Urinary bladder (tissue), 4 donors: Measurements from ENCODE around the gene LRFN3. TPM values are rescaled to one million over a fixed set of nuclear protein-coding genes. Genes with fewer than 3 reads are reported as not detected.
"Not testable (repeated sequence)": the region's sequence is repeated elsewhere in the genome, so short reads cannot be mapped to it uniquely, and the experiment has no call there.

Source experiments
- DNase-seq: peaks from one replicate; pipeline ENCODE4 v3.0.0-alpha.2; 2015; ENCODE audit errors: extremely low spot score
- H3K27ac ChIP-seq: one replicate; pipeline ENCODE4 v1.5.1; 2013; ENCODE audit warnings: low read depth, mild to moderate bottlenecking, moderate library complexity
- H3K36me3 ChIP-seq: one replicate; pipeline ENCODE4 v1.6.1; 2013; ENCODE audit warnings: mild to moderate bottlenecking, moderate library complexity; ENCODE audit not compliant: insufficient read depth
- H3K4me1 ChIP-seq: one replicate; pipeline ENCODE4 v1.6.1; 2013; ENCODE audit warnings: mild to moderate bottlenecking, moderate library complexity; ENCODE audit not compliant: insufficient read depth
- H3K4me3 ChIP-seq: one replicate; pipeline ENCODE4 v1.5.1; 2013; ENCODE audit warnings: low read depth, low read length
- WGBS: extraction: QIAGEN DNeasy Blood & Tissue Kit; methylation state at CpG from one replicate; pipeline ENCODE4 v1.1.7; 2013; 5-methylcytosine and 5-hydroxymethylcytosine counted together
- polyA plus RNA-seq: library from polyadenylated mRNA; stranded (reverse); fragments of 200-250 nt; gene quantifications from one replicate; pipeline ENCODE4 v1.2.3, GENCODE V29; 2013
- total RNA-seq: library from RNA; depleted of rRNA; stranded (reverse); fragments of >200 nt; gene quantifications from one replicate; pipeline ENCODE4 v1.2.3, GENCODE V29; 2014
- donor health status: healthy with polysubstance abuse.
- donor health status: healthy.

Gene LRFN3
- total and polyA plus RNA-seq, 2 donors, result 1.9 to 17.2 TPM

DNA sequence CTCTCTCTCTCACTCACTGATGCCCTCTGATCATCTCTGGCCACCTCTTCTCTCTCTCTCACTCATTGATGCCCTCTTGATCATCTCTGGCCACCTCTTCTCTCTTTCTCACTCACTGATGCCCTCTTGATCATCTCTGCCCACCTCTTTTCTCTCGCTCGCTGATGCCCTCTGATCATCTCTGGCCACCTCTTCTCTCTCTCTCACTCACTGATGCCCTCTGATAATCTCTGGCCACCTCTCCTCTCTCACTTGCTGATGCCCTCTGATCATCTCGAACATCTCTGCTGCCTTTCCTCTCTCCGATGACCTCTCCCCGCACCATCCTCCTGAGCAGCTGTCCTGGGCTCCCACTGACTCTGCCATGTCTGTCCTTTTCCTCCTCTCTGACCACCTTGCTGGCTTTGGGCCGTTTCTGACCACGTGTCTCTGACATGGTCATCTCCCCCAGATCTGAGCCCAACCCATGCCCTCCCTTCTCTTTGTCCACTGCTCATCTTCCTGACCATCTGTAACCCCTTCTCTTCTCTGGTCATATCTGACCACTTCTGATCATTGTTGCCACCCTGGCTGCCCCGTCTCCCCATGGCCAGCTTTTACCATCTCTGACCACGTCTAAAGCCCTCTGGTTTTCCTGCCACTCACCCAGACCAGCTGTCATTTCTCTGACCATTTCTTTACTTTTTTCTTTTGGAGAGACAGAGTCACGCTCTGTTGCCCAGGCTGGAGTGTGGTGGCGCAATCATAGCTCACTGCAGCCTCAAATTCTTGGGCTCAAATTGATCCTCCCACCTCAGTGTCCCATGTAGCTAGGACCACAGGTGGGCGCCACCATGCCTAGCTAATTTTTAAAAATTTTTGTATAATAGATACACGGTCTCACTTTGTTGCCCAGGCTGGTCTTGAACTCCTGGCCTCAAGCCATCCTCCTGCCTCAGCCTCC is 2.4 kb downstream of the LRFN3 start:
- DNase-seq, result no peak
- Histone ChIP-seq H3K4me1 (no peaks in the 10 kb centered on the region), H3K27ac (no peak overlapping the region), H3K36me3 (peaks cover 2% of the 10 kb centered on the region), H3K4me3 (no peak overlapping the region)
- WGBS, result 83% methylated on average over 13 of the region's 13 CpGs

DNA sequence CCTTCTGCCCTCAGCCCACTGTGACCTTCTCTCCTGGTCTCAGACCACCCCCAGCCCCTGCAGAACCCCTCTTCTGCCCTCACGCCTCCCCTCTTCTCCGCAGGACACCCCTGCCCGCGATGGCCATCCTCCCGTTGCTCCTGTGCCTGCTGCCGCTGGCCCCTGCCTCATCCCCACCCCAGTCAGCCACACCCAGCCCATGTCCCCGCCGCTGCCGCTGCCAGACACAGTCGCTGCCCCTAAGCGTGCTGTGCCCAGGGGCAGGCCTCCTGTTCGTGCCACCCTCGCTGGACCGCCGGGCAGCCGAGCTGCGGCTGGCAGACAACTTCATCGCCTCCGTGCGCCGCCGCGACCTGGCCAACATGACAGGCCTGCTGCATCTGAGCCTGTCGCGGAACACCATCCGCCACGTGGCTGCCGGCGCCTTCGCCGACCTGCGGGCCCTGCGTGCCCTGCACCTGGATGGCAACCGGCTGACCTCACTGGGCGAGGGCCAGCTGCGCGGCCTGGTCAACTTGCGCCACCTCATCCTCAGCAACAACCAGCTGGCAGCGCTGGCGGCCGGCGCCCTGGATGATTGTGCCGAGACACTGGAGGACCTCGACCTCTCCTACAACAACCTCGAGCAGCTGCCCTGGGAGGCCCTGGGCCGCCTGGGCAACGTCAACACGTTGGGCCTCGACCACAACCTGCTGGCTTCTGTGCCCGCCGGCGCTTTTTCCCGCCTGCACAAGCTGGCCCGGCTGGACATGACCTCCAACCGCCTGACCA is 3.3 kb downstream of the LRFN3 start:
- no peak for DNase-seq
- Histone ChIP-seq H3K4me3 (no peak overlapping the region), H3K36me3 (peaks cover 2% of the 10 kb centered on the region), H3K27ac (no peak overlapping the region), H3K4me1 (no peaks in the 10 kb centered on the region)
- WGBS, result 93% methylated on average over 55 of the region's 55 CpGs

DNA sequence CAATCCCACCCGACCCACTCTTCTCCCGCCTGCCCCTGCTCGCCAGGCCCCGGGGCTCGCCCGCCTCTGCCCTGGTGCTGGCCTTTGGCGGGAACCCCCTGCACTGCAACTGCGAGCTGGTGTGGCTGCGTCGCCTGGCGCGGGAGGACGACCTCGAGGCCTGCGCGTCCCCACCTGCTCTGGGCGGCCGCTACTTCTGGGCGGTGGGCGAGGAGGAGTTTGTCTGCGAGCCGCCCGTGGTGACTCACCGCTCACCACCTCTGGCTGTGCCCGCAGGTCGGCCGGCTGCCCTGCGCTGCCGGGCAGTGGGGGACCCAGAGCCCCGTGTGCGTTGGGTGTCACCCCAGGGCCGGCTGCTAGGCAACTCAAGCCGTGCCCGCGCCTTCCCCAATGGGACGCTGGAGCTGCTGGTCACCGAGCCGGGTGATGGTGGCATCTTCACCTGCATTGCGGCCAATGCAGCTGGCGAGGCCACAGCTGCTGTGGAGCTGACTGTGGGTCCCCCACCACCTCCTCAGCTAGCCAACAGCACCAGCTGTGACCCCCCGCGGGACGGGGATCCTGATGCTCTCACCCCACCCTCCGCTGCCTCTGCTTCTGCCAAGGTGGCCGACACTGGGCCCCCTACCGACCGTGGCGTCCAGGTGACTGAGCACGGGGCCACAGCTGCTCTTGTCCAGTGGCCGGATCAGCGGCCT is 4.1 kb downstream of the LRFN3 start:
- no peak for DNase-seq
- WGBS, result 93% methylated on average over 51 of the region's 51 CpGs
- H3K36me3 ChIP-seq, result peaks cover 2% of the 10 kb centered on the region
- H3K4me1 ChIP-seq, result no peaks in the 10 kb centered on the region
- H3K4me3 ChIP-seq, result no peak overlapping the region
- no peak overlapping the region for H3K27ac ChIP-seq

DNA sequence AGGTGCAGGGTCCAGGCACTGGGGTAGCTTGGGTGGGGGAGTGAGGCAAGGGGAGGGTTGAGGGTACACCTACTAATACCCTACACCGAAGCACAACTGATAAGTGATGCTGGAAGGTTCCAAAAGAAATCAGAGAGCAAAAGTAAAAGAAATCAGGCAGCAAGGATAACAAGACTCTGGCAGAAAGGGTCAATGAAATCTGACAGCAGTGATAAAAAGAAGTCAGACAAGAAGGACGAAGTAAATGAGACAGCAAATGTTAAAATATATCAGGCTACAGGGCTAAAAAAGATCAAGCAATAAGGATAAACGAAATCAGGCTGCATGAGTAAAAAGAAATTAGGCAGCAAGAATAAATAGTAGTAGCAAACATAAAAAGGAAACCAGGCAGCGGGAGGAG is 4.7 kb downstream of the LRFN3 start:
- WGBS, result 48% methylated on average over 4 of the region's 4 CpGs
- no peak for DNase-seq
- Histone ChIP-seq H3K36me3 (peaks cover 2% of the 10 kb centered on the region), H3K4me3 (no peak overlapping the region), H3K4me1 (no peaks in the 10 kb centered on the region), H3K27ac (no peak overlapping the region)

DNA sequence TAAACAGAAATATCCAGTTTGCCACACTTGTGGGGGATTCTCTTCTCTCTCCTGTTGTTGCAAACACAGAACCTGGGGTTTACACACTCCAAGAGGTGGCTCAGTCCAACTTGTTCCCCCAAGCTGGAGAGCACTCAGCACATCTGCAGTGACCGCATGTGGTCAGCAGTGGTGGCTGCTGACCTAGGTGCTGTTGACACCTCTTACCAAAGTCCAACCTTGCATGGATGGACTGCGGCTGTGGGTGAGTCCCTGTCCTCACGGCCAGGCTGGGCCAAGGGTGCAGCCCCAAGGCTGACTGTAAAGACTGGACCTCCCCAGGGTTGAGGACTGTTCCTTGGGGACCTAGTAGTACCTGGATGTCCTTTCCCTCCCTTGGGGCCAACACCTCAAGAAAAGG is 6.1 kb downstream of the LRFN3 start:
- Histone ChIP-seq H3K4me1 (no peaks in the 10 kb centered on the region), H3K36me3 (peaks cover 2% of the 10 kb centered on the region), H3K27ac (no peak overlapping the region), H3K4me3 (no peak overlapping the region)
- DNase-seq, result no peak
- WGBS, result 94% methylated on average over 3 of the region's 3 CpGs

DNA sequence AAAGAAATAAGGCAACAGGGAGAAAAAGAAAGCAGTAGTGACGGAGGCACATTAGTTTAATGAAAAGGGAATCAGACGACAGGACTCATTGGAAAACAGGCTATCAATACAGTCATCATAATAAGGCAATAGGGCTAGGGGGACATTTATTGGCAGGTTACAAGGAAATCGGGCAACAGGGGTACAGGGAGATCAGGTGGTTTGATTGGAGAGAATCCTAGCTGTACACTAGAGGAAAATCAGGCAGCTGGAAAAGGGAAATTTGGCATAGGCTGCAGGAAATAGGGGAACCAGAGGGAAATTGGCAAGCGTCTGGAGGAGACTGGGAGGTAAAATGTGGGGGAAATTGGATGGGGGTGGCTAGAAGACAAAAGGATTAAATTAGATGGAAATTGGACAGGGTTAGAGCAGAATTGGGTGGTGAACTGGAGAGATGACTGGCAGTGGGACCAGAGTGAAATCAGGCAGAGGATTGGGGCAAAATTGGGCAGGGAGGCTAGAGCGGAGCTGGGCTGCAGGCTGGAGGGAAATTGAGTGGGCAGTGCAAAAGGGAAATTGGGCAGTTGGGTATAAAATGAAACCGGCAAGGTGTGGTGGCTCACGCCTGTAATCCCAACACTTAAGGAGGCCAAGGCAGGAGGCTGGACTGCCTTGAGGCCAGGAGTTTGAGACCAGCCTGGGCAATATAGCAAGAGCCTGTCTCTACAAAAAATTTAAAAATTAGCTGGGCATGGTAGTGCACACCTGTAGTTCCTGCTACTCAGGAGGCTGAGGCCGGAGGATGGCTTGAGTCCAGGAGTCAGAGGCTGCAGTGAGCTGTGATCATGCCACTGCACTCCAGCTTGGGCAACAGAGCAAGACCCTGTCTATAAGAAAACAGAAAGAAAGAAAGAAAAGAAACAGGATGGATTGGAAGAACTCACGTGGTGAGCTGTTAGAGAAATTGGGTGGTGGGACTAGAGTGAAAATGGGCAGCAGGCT is 7.4 kb downstream of the LRFN3 start:
- Histone ChIP-seq H3K36me3 (peaks cover 2% of the 10 kb centered on the region), H3K27ac (no peak overlapping the region), H3K4me1 (no peaks in the 10 kb centered on the region), H3K4me3 (no peak overlapping the region)
- DNase-seq, result no peak
- WGBS, result 87% methylated on average over 9 of the region's 9 CpGs

DNA sequence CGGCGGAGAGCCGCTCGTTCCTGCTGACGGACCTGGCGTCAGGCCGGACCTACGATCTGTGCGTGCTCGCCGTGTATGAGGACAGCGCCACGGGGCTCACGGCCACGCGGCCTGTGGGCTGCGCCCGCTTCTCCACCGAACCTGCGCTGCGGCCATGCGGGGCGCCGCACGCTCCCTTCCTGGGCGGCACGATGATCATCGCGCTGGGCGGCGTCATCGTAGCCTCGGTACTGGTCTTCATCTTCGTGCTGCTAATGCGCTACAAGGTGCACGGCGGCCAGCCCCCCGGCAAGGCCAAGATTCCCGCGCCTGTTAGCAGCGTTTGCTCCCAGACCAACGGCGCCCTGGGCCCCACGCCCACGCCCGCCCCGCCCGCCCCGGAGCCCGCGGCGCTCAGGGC is 8.4 kb downstream of the LRFN3 start:
- whole genome bisulfite sequencing, result 77% methylated on average over 52 of the region's 52 CpGs
- Histone ChIP-seq H3K36me3 (peaks cover 2% of the 10 kb centered on the region), H3K4me3 (no peak overlapping the region), H3K27ac (no peak overlapping the region), H3K4me1 (no peaks in the 10 kb centered on the region)
- no peak for DNase-seq

DNA sequence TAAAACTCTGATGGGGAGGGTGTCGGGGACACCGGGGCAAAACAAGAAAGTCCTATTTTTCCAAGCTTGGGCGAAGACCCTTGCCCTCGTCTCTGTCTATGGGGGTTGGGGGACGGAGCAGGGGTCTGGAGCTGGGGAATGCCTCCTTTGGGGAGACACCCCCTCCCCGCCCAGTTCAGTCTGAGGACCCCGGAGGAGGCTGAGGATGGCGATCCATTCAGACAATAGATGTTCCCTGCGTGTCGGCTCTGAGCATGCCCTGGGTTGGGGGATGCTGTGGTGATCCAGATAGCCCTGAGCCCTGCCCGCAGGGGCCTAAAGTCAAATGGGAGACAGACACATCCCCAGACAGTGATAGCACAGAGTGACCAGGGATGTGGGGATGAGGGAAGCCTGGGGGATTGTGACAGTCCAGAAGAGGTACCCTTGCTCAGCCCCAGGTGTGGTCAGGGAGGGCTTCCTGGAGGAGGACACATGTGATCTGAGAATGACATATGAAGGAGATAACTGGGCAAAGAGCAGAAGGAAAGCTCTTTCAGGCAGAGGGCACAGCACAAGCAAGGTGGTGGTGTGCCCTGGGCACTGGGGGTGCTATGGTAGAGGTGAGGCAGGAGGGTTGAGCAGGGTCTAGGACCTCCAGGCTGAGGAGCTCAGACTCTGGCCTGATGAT is 9.1 kb downstream of the LRFN3 start:
- no peak overlapping the region for H3K4me3 ChIP-seq
- no peak for DNase-seq
- peaks cover 2% of the 10 kb centered on the region for H3K36me3 ChIP-seq
- H3K4me1 ChIP-seq, result no peaks in the 10 kb centered on the region
- H3K27ac ChIP-seq, result no peak overlapping the region
- WGBS, result 91% methylated on average over 11 of the region's 11 CpGs

DNA sequence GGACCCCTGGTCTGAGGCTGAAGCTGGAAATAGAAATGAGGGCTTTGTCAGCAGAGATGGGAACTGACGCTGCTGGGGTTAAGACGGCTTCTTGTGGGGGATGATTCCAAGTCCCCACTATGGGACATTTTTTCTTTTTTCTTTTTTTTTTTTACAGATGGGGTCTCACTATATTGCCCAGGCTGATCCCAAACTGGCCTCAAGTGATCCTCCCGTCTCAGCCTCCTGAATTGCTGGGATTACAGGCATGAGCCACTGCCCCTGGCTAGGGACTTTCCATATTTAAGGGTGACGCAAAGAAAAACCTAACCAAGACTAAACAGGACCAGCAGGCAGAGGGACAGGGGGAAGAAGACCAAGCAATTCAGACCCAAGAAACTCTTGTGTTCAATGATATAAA is 10.0 kb downstream of the LRFN3 start:
- Histone ChIP-seq H3K4me3 (no peak overlapping the region), H3K4me1 (no peaks in the 10 kb centered on the region), H3K36me3 (no peaks in the 10 kb centered on the region), H3K27ac (no peak overlapping the region)
- no peak for DNase-seq
- 92% methylated on average over 4 of the region's 4 CpGs for WGBS

DNA sequence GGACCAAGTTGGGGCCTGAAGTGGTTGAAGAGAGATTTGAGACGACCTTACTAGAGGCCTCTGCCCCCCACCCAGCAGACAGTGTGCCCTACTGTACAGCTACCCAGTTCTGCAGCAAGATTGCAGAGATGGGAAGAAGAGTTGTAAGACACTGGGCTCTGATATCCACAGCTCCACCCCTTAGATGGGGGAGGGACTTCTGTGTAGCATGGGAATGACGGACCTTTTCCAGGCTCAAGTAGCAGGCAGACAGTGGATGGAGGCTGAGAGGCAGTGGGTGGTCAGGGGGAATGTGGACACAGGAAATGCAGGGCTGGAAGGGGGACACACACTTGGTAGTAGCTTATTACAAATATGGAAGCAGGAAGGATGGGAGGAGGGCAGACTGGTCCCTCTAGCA is 13.0 kb downstream of the LRFN3 start:
- no peaks in the 10 kb centered on the region for H3K4me1 ChIP-seq
- H3K27ac ChIP-seq, result no peak overlapping the region
- DNase-seq, result no peak
- no peaks in the 10 kb centered on the region for H3K36me3 ChIP-seq
- WGBS, result 32% methylated on average over 2 of the region's 2 CpGs
- no peak overlapping the region for H3K4me3 ChIP-seq

DNA sequence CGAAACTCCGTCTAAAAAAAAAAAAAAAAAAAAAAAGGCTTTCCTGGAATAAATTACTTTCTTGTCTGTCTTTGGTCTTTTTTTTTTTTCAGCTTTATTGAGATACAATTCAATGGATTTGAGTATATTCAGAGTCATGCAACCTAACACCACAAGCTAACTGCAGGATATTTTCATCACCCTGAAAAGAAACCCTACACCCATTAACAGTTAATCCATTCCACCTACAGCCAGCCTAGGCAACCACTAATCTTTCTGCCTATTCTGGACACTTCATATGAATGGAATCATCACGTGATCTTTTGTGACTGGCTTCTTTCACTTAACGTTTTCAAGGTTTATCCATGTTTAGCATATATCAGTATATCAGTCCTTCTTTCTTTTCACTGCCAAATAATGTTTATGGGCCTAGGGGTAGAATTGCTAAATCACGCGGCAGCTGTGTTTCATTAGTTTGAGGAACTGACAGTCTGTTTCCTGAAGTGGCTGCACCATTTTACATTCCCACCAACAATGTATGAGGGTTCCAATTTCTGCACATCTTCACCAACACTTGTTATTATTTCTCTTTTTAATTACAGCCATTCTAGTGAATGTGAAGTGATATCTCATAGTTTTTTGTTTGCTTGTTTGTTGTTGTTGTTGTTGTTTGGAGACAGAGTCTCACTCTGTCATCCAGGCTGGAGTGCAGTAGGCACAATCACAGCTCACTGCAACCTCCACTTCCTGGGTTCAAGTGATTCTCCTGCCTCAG is 19.9 kb downstream of the LRFN3 start:
- Histone ChIP-seq H3K27ac (no peak overlapping the region), H3K4me1 (no peaks in the 10 kb centered on the region), H3K36me3 (no peaks in the 10 kb centered on the region), H3K4me3 (no peak overlapping the region)
- DNase-seq, result no peak
- WGBS, result 68% methylated on average over 6 of the region's 6 CpGs

DNA sequence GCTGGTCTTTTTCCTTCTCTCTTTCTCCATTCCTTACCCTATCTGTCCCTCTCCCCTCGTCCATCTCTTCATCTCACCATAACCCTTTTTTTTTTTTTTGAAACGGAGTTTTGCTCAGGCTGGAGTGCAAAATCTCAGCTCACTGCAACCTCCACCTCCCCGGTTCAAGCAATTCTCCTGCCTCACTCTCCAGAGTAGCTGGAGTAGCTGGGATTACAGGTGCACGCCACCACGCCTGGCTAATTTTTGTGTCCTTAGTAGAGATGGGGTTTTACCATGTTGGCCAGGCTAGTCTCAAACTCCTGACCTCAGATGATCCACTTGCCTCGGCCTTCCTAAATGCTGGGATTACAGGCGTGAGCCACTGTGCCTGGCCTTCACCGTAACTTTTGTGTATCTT is 21.2 kb downstream of the LRFN3 start:
- DNase-seq, H3K4me3 ChIP-seq, H3K36me3 ChIP-seq, H3K4me1 ChIP-seq, H3K27ac ChIP-seq: not testable (repeated sequence)
- WGBS, result 75% methylated on average over 8 of the region's 8 CpGs
